ENCODE measurements around the gene MLN.
"Not testable (repeated sequence)": the region's sequence is repeated elsewhere in the genome, so short reads cannot be mapped to it uniquely, and the experiment has no call there.

Gene MLN

DNA sequence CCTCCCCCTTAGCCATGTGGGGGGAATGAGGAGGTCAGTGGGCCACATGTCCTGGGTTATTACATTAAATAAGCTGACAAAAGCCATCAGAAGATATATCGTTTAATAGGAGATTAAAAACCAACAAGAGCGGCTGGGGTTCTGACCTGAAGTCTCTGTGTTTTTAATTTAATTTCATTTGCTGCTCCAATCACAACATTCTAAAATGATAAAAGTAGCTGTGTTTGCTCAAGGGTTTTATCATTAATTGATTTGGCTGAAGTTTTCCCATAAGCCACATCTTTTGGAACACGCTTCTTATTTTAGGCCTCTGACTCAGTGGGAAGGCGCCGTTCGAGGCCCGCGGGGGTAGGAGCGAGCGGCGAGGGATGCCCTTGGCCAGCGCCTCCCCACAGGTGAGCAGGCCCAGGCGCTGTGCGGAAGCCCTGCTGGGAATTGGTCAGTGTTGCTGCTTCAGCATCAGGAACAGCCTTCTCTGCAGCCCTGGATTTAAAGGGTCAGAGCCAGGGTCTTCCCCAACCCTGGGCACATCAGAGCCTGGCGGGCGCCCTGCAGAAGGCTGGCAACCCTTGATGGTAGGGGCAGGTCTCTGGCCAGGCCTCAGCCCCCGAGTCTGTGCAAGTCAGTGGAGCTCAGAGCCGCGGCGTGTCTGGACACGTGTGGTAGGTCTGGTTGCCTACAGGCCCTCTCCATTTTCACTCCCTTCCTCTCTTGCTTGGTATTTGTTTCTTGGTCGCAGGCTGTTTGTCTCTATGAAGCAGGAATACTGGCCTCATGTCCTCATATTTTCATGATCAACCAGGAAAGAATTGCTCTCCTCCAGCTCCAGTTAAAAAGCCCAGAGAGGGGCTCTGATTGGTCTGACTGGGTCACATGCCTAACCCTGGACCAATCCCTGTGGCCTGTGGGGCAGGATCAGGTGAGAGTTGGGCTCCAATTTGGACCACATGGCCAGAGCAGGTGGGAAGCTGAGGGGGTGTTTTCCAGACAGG is 30.9 kb upstream of the MLN start:
- no peak for DNase-seq

DNA sequence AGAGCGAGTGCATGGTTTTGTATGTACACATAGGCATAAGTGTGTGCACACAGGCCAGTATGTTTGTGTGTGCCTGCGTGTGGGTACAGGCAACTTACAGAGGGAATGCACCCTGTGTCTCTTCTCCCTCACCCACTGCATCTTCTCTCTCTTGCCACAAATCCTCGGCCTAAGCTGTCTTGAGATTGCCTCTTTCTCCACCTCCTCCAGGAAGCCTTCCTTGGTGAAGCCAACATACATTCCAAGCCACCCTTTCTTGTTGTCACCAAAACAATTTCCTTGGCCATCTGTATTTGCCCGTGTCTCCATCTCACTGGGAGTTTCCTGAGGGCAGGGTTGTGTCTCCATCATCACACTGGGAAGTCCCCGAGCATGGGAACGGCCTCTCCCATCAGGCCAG is 29.8 kb upstream of the MLN start:
- no peak for DNase-seq

DNA sequence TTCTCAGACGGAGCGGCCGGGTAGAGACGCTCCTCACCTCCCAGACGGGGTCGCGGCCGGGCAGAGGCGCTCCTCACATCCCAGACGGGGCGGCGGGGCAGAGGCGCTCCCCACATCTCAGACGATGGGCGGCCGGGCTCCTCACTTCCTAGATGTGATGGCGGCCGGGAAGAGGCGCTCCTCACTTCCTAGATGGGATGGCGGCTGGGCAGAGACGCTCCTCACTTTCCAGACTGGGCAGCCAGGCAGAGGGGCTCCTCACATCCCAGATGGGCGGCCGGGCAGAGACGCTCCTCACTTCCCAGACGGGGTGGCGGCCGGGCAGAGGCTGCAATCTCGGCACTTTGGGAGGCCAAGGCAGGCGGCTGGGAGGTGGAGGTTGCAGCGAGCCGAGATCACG is 29.0 kb upstream of the MLN start:
- DNase-seq = not testable (repeated sequence)

DNA sequence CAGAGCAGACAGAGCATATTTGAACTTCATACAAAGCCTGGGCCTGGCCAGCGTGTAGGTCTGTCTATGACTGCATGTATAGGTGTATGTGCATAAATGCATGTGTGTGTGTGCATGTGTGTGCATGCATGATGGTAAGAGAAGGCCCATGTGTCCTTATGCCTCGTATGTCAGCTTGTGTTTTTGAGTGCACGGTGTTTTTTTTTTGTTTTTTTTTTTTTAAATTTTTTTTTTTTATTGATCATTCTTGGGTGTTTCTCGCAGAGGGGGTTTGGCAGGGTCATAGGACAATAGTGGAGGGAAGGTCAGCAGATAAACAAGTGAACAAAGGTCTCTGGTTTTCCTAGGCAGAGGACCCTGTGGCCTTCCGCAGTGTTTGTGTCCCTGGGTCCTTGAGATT is 27.9 kb upstream of the MLN start:
- not testable (repeated sequence) for DNase-seq

DNA sequence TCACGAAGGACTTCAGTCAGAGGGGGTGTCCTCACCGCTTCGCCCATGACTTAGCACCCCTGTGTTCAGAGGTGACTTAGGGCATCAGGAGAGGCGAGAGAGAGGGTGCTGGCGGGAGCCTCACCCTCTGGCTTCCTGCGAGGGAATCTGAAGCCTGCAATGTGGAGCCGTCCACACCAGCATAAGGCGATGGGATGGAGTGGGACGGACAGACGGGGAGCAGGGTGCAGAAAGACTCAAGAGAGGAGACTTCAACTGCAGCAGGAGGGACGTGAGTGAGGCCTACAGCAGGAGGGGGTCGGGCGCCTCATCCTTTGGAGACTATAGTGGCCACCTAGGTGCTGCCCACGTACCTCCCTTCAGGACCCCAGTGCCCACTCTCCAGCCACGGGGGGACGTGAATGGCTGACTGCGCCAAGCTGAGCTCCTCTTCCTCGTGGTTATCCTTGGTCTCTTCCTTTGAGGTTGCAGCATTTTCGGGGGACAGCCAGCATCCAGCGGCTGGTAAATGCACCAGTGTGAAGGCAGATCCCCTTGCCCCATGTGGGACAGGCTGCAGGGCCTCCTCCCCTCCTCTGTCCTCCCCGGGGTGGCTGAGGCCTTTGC is 26.9 kb upstream of the MLN start:
- no peak for DNase-seq

DNA sequence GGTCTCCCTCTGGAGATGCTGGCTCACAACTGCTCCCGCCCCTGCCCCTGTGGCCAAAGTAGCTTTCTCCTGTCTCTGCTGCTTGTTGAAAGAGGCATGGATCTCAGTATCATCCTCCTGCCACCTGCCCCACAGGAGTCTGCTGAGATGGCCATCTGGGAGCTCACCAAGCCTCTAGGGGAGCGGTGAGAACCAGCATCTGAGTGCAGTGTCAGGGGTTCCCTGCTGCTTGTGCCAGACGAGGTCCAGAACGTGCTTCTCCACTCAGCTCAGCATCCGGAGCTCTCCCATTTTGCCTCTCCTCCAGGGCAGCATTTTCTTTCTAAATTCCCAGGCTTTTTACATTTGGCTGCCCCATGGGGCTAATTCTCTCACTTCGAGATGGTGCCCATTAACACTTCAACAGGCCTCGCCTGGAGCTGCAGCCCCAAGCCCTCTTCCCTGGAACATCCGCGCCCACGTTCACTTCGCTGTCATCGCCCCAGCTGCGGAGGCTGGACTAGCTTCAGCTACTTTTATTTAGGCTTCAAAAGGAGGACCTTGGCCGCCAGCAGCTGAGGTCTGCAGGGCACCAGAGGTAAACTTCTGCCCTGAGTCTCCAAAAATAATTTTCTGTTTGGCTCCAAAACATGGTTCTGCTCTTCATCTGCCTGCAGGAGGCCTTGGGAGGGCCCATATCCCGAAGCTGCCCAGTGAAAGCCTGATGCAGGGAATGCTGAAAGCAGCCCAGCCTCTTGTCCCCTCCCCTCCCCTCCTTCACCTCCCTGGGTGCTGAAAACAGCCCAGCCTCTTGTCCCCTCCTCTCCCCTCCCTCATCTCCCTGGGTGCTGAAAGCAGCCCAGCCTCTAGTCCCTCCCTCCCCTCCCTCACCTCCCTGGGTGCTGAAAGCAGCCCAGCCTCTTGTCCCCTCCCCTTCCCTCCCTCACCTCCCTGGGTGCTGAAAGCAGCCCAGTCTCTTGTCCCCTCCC is 25.2 kb upstream of the MLN start:
- no peak for DNase-seq

DNA sequence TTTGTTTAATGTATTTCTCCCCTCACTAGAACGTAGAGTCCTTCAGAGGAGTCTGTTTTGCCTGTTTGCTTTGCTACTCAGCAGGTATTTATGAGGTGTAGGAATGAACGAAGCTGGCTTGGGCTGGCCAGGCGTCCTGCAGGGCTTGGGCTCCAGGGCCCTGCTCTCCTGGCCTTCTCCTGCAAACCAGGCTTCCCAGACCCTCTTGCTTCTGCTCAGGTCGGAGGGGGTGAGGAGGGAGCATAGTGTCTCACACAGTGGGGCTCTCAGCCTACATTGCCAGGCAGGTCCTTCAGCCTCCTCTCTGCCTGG is 24.6 kb upstream of the MLN start:
- DNase-seq = no peak

DNA sequence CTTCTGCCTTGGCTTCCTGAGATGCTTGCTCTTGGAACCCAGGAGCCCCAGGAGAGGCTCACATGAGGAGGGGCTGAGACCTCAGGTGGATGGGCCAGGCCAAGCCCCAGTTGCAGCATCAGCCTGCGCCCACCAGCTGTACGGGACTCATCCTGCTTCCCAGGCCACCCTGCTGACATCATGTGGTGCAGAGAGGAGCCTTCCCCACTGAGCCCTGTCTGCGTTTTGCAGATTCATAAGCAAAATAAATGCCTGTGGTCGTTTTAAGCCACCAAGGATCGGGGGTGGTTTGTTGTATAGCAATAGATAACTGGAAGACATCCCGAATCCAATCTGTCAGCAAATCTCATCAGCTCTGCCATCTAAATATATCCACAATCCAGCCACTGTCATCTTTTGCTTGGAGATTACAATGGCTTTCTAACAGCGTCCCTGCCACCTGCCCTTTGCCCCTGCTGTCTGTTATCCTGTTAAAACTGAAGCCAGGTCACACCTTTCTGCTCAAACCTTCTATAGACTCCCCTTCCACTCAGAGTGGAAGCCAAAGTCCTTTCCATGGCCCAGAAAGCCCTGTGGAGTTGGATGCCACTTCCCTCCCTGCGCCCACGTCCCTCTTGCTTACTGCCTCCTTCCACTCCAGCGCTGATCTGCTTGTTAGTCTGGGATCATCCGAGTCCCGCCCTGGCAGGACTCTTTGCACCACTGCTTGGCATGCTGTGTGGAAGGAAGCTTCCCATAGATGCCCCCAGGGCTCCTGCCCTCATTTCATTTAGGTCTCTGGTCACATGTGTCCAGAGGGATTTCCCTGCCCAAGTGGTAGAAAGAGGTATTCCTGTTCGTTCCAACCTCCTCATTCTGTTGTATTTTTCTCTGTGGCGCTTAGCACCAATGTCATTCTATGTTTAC is 24.0 kb upstream of the MLN start:
- no peak for DNase-seq

DNA sequence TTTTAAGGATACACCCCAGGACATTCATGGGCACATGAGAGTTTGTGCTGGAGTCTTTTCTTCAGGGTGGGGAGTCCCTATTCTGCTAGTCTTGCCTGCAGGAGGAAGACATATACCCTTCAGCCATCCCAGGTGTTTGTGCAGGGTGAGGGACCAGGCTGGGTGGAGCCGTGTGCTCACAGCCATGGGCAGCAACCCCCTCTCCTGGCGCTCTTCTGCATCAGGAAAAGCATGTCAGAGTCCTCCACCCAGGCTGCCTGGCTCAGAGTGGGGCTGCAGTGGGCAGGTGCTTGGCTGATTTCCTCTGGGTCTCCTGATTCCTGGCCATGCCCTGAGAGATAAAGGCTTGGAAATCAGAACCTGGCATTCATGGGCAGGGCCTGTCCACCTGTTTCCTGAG is 22.7 kb upstream of the MLN start:
- no peak for DNase-seq

DNA sequence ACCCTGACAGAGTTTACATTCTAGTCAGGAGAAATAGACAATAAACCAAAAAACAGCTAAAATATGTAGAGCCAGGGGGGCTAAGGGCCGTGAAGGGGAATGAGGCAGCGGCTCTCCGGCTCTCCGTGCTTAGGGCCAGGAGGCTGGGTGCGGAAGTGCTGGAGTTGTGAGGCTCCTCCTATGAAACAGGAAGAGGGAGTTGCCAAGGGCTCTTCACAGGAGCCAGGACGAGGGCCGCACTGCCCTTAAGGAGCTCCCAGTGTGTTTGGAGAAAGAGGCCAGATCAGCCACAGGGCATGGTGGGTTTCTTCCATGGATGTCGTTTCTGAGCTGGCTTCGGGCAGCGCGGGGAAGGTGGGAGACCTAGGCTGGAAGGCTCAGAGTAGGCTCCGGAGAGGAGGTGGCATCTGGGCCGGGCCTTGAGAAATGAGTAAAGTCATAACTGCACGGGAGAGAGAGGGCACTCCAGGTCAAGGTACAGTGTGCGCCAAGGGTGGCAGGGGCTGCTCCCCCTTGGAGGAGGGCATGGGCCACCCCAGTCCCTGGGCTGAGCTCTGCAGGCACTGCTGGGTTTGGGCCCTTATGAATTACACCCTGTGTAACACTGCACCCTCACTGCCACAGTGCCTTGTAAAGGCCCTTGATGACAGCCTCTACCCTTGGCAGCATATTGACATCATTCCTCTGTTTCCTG is 20.8 kb upstream of the MLN start:
- DNase-seq = peak; percentile 24

DNA sequence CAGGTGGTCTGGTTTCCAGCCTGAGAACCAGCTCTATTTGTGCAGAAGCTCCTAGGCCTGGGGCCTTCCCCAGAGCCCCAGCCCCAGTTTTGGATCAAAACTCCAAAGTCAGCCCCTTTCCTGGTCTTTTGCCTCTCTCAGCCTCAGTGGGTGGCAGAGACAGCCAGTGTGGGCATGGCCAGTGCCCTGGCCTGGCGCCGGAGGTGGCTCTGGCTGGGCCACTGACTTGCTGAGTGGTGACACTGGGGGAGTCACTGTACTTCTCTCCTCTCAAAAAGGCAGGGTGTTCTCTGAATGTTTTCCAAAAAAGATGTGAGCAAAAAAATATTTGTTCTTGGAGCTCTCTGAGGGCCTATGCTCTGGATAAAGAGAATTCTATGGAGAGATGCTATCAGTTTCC is 20.0 kb upstream of the MLN start:
- no peak for DNase-seq

DNA sequence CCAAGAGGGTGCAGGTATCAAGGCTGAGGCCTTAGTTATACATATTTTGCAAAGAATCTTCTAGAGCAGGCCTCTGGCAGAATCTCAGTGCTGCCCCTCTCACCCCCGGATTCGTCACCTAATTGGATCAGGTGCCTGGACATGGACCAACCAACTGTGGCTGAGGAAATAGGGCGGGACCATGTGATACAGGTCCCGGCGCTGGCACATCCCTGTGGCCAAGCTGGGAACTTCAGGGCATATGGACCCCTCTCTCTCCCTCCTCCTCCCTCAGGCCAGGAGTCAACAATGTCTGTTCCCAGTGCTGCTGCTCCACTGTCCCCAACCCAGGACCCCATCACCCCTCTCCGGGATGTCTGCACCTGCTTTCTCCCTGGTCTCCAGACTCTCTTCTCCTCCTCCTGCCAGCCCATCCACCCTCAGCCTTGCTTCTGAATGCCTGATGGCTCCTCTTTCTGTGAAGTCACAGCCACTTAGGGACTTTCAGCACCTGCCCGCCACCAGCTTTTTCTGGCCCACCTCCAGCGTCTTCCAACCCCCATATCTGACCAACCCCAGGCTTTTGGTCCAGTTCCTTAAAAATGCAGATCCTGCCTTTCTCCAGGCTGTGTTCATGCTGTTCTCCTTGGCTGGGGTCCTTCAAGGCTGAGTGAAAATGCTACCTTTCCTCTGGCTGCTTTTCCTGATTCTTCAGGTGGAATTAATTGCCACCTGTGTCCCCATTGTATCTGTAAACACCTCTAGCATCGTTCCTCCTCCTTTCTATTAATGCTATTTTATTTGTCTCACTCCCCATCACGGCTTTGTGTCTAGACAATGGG is 19.0 kb upstream of the MLN start:
- DNase-seq = peak; percentile 12

DNA sequence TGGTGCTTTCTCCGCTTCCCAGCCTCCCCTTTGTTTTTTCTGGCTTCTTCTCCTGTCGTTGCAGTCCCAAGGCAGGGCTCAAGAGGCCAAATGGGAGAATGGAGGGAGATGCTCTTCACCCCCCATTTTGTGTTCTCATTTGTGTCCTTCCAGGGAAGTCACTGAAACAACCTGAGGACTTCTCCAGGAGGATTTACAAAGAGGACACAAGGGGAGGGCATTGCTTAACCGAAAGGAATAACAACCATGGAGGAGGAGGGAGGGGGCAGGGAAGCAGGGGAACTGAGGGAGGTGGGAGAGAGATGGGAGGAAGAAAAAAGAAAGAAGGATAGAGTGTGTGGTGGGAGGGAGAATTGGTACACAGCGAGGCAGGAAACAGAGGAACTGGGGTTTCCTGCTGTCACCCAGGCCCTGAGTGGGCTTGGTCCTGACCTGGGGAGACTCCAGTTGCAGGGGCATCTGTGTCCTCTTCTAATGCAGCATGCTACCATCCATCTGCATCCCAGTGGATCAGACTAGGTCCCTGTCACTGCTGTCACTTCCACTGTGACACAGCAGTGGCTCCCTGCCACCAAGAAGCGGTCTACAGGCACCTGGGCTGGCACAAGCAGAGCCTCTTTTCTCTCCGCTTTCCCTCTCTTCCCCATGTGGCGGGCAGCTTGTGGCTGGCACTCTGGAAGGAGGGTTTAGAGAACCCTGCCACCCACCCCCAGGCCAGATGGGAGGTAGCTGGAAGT is 17.1 kb upstream of the MLN start:
- no peak for DNase-seq

DNA sequence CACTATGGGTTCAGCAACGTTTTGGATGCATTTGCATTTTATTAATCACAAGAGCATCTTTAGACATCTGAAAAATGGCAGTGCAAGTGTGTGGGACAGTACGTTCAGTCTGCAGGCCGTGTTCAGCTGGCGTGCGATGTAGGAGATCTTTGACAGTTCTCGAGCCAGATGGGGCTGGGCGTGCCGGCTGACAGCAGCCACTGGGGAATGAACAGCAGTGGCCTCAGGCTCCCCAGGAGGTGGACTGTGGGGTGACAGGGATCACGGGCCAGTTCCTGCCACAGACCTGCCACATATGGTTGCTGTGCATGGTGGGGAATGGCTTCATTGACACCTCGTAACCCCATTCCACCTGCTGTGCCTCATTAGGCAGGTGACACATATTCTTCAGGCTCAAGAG is 16.4 kb upstream of the MLN start:
- DNase-seq = no peak

DNA sequence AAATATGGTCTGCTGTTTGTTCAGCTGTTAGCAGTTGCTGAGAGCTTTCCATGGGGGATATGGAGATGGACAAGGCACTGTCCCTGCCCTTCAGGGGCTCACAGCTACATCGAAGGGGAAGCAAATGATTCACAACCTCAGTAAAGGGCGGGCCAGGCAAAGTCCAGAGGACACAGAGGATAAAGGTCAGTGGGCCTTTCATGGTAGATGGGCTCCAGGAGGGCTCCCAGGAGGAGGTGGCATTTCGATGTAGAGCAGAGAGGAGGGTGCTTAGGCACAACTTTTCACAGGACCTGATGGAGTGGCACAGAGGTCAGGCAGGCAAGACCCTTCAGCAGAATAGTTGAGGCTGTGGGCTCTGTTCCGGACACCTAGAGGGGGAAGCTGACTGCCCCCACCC is 15.2 kb upstream of the MLN start:
- no peak for DNase-seq

DNA sequence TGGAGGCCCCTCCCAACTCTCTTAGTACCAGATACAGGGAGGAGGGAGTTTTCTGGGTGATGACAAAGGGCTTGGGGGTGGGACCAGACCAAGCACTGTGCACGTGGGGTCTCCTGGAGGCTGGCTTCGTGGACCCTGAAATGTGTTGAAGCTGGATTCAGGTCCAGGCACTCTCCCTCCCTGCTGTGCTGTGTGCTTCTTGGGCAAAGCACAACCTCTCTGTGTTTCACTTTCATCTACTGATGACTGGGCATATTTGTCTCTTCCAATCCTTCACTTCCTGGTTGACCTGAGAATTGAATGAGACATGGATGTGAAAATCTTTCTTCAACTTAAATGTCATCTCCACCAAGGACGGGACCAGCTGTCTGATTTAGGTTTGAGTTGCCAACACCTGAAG is 14.5 kb upstream of the MLN start:
- DNase-seq = no peak

DNA sequence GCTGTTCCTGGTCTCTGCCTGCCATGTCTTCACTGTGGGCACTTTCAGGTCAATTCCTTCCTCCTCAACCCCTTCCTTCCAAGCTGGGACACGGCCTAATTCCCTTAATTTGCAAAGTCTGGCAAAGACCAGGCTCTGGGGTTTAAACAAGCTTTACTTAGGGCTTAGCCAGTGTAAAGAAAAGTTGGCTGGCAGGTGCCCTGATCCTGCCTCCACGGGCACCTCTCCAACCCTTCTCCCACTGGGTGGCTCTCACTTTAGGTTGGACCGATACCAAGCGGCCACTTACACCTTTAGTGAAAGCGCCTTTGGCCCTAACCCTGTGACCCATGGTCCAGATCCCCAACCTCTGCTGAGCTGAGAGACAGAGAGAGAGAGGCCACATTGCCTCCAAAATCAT is 13.7 kb upstream of the MLN start:
- DNase-seq = no peak

DNA sequence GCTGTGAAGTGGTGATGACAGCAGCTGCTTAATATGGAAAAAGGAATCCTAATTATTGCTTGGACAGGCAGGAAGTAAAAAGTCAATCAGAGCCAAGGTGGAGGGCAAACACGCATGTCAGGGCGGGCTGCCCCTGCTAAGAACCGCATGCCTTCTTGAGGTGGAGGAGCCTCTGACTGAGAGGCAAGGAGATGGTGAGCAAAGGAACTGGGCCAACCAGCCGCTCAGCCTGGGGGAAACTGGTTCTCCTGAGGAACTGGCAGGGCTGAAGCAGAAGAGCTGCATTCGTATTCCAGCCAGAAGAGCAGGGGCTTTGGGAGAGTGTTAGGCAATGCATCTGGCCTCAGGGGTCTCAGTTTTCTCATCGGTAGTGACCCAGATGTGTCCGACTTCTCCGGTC is 13.1 kb upstream of the MLN start:
- DNase-seq = no peak

DNA sequence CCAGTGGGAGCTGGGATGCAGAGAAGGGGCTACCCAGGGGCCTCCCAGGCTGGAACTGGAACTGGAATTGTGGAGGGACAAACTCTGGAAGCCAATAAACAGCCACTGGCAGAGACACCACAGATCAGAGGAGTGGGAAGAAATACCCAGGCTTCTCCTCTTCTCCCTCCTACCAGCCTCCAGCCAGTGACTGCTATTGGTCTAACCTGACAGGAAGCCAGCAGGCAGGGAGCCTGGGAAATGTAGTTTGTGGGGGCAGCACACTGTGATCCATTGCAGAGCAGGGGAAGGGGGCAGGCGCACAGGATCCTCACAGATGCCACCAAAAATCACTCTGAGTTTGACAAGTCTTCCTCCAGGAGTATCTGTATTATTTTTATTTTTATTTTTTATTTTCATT is 12.1 kb upstream of the MLN start:
- DNase-seq = peak; percentile 2

Data from MV-4-11 (cell line).